Osteoblast (primary cell): Measurements from ENCODE around the gene ADK. TPM values are rescaled to one million over a fixed set of nuclear protein-coding genes. Genes with fewer than 3 reads are reported as not detected.
A peak's percentile ranks its signal among the peaks of the same experiment; 100 is the strongest.
"Not testable (repeated sequence)": the region's sequence is repeated elsewhere in the genome, so short reads cannot be mapped to it uniquely, and the experiment has no call there.

Experiments used
- DNase-seq: peaks from one replicate; pipeline ENCODE4 v3.0.0; 2011; ENCODE audit warnings: low spot score, mixed read lengths; ENCODE audit not compliant: insufficient read length; ENCODE audit errors: missing footprints
- H2AFZ ChIP-seq: 2 replicates; pipeline ENCODE4 v1.6.0; 2011; ENCODE audit warnings: mild to moderate bottlenecking, low read length
- H3K27ac ChIP-seq: 2 replicates; pipeline ENCODE4 v1.5.1; 2011; ENCODE audit warnings: mild to moderate bottlenecking, low read depth, low read length, moderate library complexity
- H3K27me3 ChIP-seq: 2 replicates; pipeline ENCODE4 v1.6.0; 2012; ENCODE audit warnings: mild to moderate bottlenecking, control low read depth, inconsistent platforms, low read length, moderate library complexity; ENCODE audit not compliant: insufficient read depth
- H3K36me3 ChIP-seq: 2 replicates; pipeline ENCODE4 v1.5.1; 2011; ENCODE audit warnings: mild to moderate bottlenecking, low read length, control low read depth, moderate library complexity; ENCODE audit not compliant: insufficient read depth
- H3K4me1 ChIP-seq: 2 replicates; pipeline ENCODE4 v1.5.1; 2011; ENCODE audit warnings: mild to moderate bottlenecking, low read length, control low read depth, moderate library complexity; ENCODE audit not compliant: insufficient read depth
- H3K4me2 ChIP-seq: 2 replicates; pipeline ENCODE4 v1.6.0; 2011; ENCODE audit warnings: mild to moderate bottlenecking, low read length; ENCODE audit not compliant: insufficient read depth
- H3K4me3 ChIP-seq: fragments of 200-600 bp; sonication (generic); 3 replicates; pipeline ENCODE4 v1.5.1; 2012; ENCODE audit warnings: mild to moderate bottlenecking, low read length, inconsistent platforms; ENCODE audit not compliant: insufficient read depth
- H3K79me2 ChIP-seq: 2 replicates; pipeline ENCODE4 v1.6.0; 2012; ENCODE audit warnings: mild to moderate bottlenecking, low read length, control low read depth, inconsistent platforms; ENCODE audit not compliant: insufficient read depth
- H3K9me3 ChIP-seq: 2 replicates; pipeline ENCODE4 v1.5.1; 2011; ENCODE audit warnings: low read depth, low read length, control low read depth
- H4K20me1 ChIP-seq: 2 replicates; pipeline ENCODE4 v1.6.0; 2012; ENCODE audit warnings: mild to moderate bottlenecking, low read length, control low read depth; ENCODE audit not compliant: insufficient read depth
- total RNA-seq: library from RNA; depleted of rRNA; stranded (reverse); fragments of >200 nt; gene quantifications from 2 replicates; pipeline ENCODE4 v1.2.3, GENCODE V29; 2012
- TF ChIP-seq, protein P1 (sequence below): IDR thresholded peaks from 2 replicates; pipeline ENCODE4 v1.5.1; 2011; ENCODE audit warnings: mild to moderate bottlenecking, low read depth, low read length, moderate library complexity; ENCODE audit errors: extremely low read depth

Gene ADK
- total RNA-seq, 1 donor: 34.0 TPM

DNA sequence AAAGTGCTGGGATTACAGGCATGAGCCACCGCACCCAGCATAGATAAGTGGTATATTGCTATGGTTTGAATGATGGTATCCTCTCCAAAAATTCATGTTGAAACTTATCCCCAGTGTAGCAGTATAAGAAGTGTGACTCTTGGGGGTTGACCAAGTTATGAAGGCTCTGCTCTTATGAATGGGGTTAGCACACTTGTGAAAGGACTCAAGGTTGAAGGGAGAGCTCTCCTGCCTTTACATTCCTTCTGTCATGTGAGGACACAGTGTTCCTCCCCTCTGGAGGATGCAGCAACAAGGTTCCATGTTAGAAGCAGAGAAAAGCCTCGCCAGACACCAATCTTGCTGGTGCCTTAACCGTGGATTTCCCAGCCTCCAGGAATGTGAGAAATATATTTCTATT is 58.0 kb downstream of the ADK start:
- no peak overlapping the region for H3K27ac ChIP-seq
- H3K4me3 ChIP-seq: no peak overlapping the region
- no peak overlapping the region for H3K4me2 ChIP-seq
- no peaks in the 10 kb centered on the region for H3K4me1 ChIP-seq
- TF ChIP-seq, protein P1, sequence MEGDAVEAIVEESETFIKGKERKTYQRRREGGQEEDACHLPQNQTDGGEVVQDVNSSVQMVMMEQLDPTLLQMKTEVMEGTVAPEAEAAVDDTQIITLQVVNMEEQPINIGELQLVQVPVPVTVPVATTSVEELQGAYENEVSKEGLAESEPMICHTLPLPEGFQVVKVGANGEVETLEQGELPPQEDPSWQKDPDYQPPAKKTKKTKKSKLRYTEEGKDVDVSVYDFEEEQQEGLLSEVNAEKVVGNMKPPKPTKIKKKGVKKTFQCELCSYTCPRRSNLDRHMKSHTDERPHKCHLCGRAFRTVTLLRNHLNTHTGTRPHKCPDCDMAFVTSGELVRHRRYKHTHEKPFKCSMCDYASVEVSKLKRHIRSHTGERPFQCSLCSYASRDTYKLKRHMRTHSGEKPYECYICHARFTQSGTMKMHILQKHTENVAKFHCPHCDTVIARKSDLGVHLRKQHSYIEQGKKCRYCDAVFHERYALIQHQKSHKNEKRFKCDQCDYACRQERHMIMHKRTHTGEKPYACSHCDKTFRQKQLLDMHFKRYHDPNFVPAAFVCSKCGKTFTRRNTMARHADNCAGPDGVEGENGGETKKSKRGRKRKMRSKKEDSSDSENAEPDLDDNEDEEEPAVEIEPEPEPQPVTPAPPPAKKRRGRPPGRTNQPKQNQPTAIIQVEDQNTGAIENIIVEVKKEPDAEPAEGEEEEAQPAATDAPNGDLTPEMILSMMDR: no peak
- no peaks in the 10 kb centered on the region for H3K9me3 ChIP-seq
- DNase-seq: peak; percentile 23
- H3K36me3 ChIP-seq: no peaks in the 10 kb centered on the region
- no peaks in the 10 kb centered on the region for H3K27me3 ChIP-seq
- no peak overlapping the region for H2AFZ ChIP-seq
- peaks cover 36% of the 10 kb centered on the region for H3K79me2 ChIP-seq
- H4K20me1 ChIP-seq: peaks cover 6% of the 10 kb centered on the region

DNA sequence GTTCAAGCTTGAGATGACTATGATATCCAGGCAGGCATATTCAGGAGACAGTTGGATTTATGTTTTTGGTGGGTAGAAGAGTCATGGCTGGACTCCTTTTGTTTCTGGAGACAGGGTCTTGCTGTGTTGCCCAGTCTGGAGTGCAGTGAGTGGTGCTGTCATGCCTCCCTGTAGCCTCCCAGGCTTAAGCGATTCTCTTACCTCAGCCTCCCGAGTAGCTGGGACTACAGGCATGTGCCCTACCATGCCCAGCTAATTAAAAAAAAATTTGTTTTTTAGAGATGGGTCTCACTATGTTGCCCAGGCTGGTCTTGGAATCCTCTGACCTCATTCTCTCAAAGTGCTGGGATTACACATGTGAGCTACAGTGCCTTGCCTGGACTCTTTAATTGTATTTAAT is 62.0 kb downstream of the ADK start:
- DNase-seq: no peak
- Histone ChIP-seq H3K36me3 (no peaks in the 10 kb centered on the region), H2AFZ (no peak overlapping the region), H4K20me1 (peaks cover 3% of the 10 kb centered on the region), H3K9me3 (no peaks in the 10 kb centered on the region), H3K27ac (no peak overlapping the region), H3K4me3 (no peak overlapping the region), H3K4me1 (no peaks in the 10 kb centered on the region), H3K79me2 (peaks cover 28% of the 10 kb centered on the region), H3K27me3 (no peaks in the 10 kb centered on the region), H3K4me2 (no peak overlapping the region)
- TF ChIP-seq, protein P1: no peak

DNA sequence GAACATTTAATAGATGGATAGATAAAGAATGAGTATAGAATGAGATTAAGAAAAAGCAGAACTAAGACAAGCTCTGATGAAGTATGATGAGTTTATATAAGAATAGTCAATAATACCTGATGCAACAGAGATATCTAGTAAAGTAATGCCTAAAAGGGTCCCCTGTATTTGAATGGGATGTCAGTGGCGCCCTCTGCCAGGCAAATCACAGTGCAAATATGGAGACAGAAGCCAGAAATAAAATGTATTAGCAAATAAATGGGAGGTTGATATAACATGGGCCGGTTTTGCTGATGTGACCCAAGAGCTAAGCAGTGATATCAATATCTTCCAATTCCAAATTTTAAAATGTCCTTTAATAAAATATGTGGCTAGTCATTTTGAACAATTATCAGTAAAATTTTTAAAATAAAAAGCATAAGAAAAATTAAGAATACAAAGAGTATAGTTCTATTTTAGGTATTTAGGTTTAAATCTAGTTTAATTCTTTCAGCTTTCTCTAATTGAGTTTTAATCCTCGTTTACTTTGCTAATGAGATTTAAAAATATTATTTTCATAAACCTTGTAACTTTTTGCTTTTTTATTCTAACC is 62.6 kb downstream of the ADK start:
- no peaks in the 10 kb centered on the region for H3K36me3 ChIP-seq
- no peak overlapping the region for H3K27ac ChIP-seq
- TF ChIP-seq, protein P1: peak; percentile 68
- H4K20me1 ChIP-seq: peaks cover 2% of the 10 kb centered on the region
- H3K27me3 ChIP-seq: no peaks in the 10 kb centered on the region
- H2AFZ ChIP-seq: no peak overlapping the region
- H3K9me3 ChIP-seq: no peaks in the 10 kb centered on the region
- peak; percentile 85 for DNase-seq
- H3K79me2 ChIP-seq: peaks cover 26% of the 10 kb centered on the region
- H3K4me3 ChIP-seq: no peak overlapping the region
- H3K4me2 ChIP-seq: no peak overlapping the region
- H3K4me1 ChIP-seq: no peaks in the 10 kb centered on the region

DNA sequence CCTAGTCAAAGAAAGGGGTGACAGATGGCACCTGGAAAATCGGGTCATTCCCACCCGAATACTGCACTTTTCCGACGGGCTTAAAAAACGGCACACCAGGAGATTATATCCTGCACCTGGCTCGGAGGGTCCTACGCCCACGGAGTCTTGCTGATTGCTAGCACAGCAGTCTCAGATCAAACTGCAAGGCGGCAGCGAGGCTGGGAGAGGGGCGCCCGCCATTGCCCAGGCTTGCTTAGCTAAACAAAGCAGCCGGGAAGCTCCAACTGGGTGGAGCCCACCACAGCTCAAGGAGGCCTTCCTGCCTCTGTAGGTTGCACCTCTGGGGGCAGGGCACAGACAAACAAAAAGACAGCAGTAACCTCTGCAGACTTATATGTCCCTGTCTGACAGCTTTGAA is 66.1 kb downstream of the ADK start:
- H3K27me3 ChIP-seq, H3K4me3 ChIP-seq, H3K9me3 ChIP-seq, H4K20me1 ChIP-seq, H3K4me2 ChIP-seq, H3K36me3 ChIP-seq, DNase-seq, H3K4me1 ChIP-seq, H3K27ac ChIP-seq, H2AFZ ChIP-seq: not testable (repeated sequence)
- H3K79me2 ChIP-seq: peaks cover 20% of the 10 kb centered on the region

DNA sequence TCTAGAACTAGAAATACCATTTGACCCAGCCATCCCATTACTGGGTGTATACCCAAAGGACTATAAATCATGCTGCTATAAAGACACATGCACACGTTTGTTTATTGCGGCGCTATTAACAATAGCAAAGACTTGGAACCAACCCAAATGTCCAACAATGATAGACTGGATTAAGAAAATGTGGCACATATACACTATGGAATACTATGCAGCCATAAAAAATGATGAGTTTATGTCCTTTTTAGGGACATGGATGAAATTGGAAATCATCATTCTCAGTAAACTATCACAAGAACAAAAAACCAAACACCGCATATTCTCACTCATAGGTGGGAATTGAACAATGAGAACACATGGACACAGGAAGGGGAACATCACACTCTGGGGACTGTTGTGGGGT is 71.4 kb downstream of the ADK start:
- not testable (repeated sequence) for H3K79me2 ChIP-seq, H4K20me1 ChIP-seq, H3K36me3 ChIP-seq, H3K27me3 ChIP-seq, H2AFZ ChIP-seq, H3K9me3 ChIP-seq, H3K4me3 ChIP-seq, H3K27ac ChIP-seq, DNase-seq, H3K4me2 ChIP-seq
- H3K4me1 ChIP-seq: peaks cover 13% of the 10 kb centered on the region
